ENCODE data around the gene HIPK2.

The HIPK2 gene

GRCh38 chr7:139713061-139713460 is 64.7 kb downstream of the HIPK2 start:
- DNase-seq, result no peak

DNA sequence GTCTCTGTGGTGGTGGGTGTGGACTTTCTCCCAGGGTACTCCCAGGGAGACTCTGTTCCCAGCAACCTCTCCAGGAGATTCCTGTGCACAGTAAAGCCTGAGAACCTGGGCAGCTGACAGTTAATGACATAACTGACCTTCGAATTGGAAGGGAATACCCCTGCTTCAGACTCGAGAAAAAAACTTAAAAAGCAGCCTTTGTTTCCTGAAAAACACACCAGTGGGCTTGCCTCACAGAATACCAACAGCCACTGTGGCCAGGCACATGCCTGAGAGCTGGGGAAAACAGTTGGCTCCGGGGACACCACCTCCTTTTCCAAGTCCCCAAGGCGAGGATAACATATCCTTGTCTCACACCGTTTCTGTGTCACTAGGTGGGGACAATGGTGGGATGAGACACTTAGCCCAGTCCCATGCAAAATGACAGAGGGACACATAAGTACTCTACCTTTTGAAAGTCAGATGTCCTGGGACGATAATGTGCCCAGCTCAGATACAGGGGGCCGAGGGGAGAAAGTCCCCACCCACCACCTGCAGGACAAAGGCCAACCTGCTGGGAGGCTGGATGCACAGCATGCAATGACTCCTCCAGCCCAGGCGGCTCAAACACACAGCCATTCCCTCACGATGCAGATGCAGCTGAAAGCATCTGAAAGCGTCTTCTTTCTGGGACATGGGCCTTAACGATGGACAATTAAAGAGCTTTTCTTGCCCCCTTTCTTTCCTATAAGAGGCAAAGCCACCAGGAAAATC is 65.6 kb downstream of the HIPK2 start:
- no peak for DNase-seq

DNA sequence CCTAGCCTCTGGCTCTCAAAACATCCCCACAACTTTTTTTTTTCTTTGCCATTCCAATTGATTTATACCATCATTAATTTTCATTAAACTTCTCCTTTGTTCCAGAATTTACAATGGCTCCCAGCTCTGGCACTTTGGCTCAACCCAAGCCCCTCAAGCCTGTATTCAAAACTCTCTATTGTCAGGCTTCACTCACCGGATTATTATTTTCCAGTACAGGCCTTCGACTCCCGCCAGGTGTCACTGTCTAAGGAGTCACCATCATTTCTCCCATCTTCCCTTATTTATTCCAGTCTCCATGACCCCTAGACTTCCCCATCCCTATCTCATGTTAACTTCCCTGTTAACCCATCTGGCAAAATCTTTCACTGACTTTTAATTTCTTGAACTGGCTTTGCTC is 67.8 kb downstream of the HIPK2 start:
- no peak for DNase-seq

DNA sequence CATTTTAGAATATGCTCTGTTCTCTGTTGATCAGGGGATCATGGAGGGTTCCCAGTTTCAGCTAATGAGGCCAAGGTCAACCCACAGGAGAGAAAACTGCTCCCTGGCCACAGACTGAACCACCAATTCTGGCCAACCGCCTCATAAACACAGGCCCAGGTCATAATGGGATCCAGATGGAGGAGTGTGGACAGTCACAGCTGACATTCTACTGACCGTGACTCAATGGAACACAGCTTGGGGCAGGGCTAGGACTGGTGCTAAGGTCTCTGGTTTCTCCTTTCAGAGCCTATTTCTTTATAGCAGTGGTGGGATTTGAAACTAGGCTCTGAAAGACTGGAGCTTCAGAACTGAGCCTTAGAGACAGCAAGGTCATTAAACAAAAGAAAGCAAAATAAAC is 68.3 kb downstream of the HIPK2 start:
- no peak for DNase-seq

DNA sequence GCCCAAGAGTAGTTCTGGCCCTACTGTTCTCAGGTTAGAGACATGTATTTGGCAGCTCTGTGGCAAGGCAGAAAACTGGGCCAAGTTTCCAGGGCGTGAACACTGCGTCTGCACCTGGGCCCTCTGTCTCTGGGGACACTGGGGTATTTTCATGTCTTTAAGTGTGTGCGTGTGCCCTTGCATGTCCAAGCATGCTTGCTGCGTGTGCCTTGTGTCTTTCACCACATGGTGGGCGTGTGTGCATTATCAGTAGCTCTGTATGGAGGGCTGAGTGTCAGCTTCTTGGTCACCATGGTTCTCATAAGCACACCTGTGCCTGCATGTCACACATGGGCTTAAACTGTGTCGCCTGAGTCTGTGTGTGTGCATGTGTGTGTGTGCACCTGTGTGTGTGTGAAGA is 69.3 kb downstream of the HIPK2 start:
- no peak for DNase-seq

DNA sequence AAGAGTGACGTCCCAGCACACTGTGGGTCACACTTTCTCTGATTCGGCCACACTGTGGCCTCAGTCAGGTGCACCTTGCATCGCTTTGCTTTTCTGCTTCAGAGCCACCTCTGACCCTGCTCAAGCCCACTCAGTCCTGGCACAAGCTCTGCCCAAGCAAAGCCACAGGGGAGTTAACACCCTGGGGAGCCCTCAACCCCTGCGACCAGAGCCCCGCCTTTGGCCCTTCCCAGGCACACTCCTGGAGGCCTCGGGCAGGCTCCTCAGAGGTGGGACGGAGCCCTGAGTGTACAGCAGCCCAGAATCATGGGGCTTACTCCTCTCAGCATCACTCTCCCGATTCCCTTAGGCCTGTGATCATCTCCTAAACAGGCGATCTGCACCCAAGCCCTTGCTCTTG is 71.0 kb downstream of the HIPK2 start:
- no peak for DNase-seq

DNA sequence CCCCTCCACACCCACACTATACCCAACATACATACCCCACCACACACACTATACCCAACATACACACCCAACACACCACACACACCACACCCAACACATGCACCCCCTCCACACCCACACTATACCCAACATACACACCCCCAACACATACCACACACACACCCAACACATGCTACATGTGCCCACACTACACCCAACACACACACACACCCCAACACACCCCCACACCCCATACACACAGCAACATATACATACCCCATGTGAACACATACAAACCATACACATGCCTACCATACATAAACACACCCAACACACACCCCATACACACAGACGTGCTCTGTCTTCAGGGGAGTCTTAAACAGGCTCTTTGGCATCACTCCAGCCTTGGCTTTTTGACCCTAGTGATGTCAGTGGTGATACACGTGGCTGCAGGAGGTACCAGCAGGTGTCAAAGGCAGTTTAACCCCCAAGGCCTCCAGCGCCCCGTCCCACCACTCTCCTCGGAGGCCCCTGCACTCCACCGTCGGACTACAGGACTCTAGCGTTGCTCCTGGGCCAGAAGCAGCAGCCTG is 73.4 kb downstream of the HIPK2 start:
- DNase-seq, result no peak

GRCh38 chr7:139703487-139704307 is 74.1 kb downstream of the HIPK2 start:
- peak; percentile 79 for DNase-seq

DNA sequence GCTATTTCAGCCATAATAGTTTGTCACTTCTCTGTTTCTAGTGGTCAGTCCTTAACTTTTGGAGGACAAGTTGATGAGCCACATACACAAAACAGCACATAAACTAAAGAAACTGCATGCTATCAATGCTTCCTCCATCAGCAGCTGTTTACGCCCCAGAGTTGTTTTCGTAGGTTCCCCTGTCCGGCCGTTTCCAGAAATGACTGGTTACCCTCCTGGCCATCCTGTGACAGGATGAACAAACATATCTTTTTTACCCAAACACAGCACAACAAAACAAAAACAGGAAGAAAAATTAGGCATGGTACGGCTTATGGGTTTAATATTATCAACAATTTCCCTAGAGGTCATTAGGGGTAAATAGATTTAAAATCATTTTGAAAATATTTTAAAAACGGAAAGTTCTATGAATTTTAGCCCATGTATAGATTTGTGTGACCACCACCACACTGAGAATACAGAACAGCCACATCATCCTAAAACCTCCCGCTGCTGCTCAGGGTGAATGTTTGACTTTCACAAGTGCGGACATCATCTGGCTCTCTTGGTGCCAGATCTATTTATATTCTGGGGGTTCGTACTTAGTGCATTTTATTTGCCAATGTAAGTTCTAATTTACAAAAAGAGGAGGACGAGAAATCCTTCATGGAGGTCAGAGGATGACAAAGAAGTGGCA is 74.8 kb downstream of the HIPK2 start:
- DNase-seq, result peak; percentile 79

GRCh38 chr7:139702313-139702731 is 75.5 kb downstream of the HIPK2 start:
- peak; percentile 65 for DNase-seq

DNA sequence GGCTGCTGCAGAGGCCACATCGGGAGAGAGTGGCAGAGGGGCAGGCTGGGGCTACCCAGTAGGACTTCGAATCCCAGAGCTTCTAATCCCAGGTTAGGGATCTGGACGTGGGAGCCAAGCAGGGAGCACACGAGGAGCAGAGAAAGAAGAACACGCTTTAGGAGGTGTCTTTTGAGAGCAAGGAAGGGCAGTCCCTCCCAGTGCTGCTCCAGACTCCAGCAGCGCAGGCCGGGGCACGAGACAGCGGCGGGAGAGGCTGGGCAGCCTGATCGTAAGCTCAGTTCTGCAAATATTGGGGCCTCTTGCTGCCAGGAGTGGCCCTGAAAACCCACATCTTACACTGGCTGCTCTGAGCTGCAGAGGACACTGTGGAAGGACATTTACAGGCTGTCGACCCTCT is 75.9 kb downstream of the HIPK2 start:
- DNase-seq, result peak; percentile 61

- DNase-seq, result no peak
These were observed 77.1 kb downstream of the HIPK2 start for GRCh38 chr7:139700505-139701235.

- DNase-seq, result no peak
These were observed 77.9 kb downstream of the HIPK2 start for GRCh38 chr7:139699640-139700504.

DNA sequence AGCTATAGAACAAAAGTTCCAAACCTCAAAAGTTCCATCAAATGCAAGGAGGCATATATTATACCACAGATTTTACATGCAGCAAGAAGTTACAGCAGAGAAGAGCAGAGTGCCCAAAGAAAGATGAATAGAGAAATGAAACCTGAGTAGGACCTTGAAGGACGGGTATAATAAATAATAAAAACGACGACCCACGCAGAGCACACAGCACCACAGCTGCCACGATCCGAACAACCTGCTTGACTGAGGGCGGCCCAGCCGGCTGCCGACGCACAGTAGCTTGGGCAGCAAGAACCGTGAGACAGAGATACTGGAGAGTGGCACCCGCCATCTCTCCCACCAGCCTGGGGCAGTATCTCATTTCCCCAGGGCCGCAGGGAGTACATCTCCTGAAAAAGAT is 79.0 kb downstream of the HIPK2 start:
- DNase-seq, result no peak

DNA sequence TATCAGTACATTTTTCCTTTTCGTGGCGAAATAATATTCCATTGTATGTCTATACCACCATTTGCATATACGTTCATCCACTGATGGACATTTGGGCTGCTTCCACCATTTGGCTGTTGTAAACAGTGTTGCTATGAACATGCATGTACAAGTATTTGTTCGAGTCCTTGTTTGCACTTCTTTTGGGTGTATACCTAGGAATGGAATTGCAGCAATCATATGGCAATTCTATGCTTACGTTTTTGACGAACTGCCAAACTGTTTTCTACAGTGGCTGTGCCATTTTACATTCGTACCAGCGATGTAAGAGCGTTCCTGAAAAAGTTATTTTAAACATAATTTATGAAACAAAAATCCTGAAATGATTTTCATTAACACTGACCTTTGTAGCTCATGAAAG is 79.5 kb downstream of the HIPK2 start:
- no peak for DNase-seq

GRCh38 chr7:139697056-139697455 is 80.7 kb downstream of the HIPK2 start:
- DNase-seq, result peak; percentile 81

DNA sequence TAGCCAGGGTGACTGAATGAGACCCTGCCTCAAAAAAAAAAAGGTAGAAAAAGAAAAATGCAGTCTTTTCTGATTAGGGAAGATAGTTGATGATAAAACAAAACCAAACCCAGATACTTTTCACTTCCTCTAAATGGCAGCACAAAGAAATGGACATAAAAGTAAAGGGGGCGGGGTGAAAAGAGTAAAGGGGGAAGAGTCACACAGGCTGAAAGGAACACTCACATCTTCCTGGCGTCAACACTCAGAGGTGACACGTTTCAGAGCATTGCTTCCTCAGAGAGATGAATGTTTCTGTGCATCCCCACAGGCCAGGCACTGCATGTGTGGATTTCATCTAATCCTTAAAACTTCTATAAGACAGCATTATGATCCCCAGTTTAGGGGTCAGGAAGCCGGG is 81.2 kb downstream of the HIPK2 start:
- no peak for DNase-seq

GRCh38 chr7:139695588-139695987 is 82.2 kb downstream of the HIPK2 start:
- DNase-seq, result no peak

DNA sequence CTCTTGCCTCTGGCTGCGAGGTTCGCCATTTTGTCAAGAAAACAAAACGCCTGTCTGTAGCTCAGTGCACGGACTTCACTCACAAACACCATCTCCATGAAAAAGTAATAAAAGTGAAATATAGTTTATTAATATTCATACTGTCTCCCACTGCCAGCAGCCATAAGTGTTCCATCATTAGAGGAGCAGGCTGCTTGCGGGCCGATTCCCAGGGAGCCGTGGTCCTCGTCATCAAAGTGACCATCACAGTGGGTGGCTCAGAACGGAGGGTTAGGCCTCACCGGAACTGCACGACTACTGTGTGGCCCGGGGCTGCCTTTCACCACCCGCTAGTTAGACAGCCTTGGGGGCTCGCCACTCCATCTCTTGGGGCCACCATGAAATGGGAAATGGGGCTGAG is 82.7 kb downstream of the HIPK2 start:
- no peak for DNase-seq

DNA sequence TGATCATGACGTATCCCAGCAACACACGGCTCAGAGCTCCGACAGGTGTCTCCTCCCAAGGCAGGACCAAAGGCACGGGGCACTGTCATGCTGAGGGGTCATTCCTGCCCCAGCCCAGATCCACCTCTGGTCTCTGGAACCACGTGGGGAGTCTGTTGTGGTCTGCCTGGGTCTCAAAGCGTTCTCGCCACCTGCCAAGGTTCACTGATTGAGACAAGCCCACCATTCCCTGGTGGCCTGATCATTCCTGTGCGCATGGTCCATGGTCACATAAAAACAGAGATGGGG is 83.5 kb downstream of the HIPK2 start:
- DNase-seq, result no peak

- DNase-seq, result no peak
These were observed 84.0 kb downstream of the HIPK2 start for GRCh38 chr7:139693651-139694388.

Measured in NCI-H1092 treated with DMSO at 0.1 percent for 48 hours (cell line).